ENCODE measurements around the gene STAT3.
A peak's percentile ranks its signal among the peaks of the same experiment; 100 is the strongest.
"Not testable (repeated sequence)": the region's sequence is repeated elsewhere in the genome, so short reads cannot be mapped to it uniquely, and the experiment has no call there.

The STAT3 gene

GRCh38 chr17:42274812-42275526, 113.3 kb downstream of the STAT3 start:
- no peak for DNase-seq

GRCh38 chr17:42274253-42274542, 114.0 kb downstream of the STAT3 start:
- no peak for DNase-seq

- no peak for DNase-seq
These were observed 114.6 kb downstream of the STAT3 start for GRCh38 chr17:42273474-42274252.

GRCh38 chr17:42272162-42272907, 115.9 kb downstream of the STAT3 start:
- no peak for DNase-seq

- no peak for DNase-seq
These were observed 116.5 kb downstream of the STAT3 start for GRCh38 chr17:42271779-42272035.

GRCh38 chr17:42271006-42271778, 117.0 kb downstream of the STAT3 start:
- no peak for DNase-seq

GRCh38 chr17:42270596-42270995, 117.6 kb downstream of the STAT3 start:
- DNase-seq, result no peak

- DNase-seq, result no peak
These were observed 118.1 kb downstream of the STAT3 start for GRCh38 chr17:42270170-42270535.

GRCh38 chr17:42268236-42268635, 120.0 kb downstream of the STAT3 start:
- no peak for DNase-seq

- DNase-seq, result peak in 1 of 2 donors; percentile 51
These were observed 121.1 kb downstream of the STAT3 start for GRCh38 chr17:42266918-42267766.

- no peak for DNase-seq
These were observed 121.8 kb downstream of the STAT3 start for GRCh38 chr17:42266462-42266861.

- DNase-seq, result not testable (repeated sequence)
These were observed 123.9 kb downstream of the STAT3 start for GRCh38 chr17:42264366-42264765.
